Measurements from ENCODE around the gene MATK. TPM values are rescaled to one million over a fixed set of nuclear protein-coding genes. Genes with fewer than 3 reads are reported as not detected.

MATK gene
- total and polyA plus RNA-seq, 10 of the 15 experiments (the other 5 are each of a cell fraction or from before 2014, with no cell fraction given), result 0.24 to 2.2 (median 1.1) TPM; not detected in 2

DNA sequence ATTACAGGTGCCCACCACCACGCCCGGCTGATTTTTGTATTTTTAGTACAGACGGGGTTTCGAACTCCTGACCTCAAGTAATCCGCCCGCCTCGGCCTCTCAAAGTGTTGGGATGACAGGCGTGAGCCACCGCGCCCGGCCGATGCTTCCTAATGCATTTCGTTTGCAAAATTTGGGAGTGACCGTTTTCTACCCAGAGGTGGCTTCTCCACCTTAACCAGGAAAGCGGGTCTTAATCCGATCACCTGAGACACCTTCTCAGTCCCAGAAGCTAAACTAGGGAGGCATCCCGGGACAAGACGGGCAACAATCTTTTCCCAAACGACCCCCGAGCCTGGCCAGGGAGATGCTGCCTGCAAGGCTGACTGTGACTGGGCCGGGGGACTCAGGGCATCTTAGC, 14.8 kb upstream of the MATK start:
- Histone ChIP-seq H3K27me3 (replicated peaks in 1 of 2; ENCODE audit: control insufficient read depth in 2 of 2, insufficient read depth in 2 of 2, low read length in 1 of 2) (peaks cover 2 to 4% of the 10 kb centered on the region in 2 experiments; a peak in 3 of 4 replicates), H3K4me2 (ENCODE audit: control insufficient read depth, insufficient read depth) (no peak overlapping the region), H3K9ac (ENCODE audit: control insufficient read depth, insufficient read depth, low read length) (no peak overlapping the region), H3K4me1 (ENCODE audit: control insufficient read depth, insufficient read depth, low read length) (0 out of 2 replicates have a peak, but pooled peaks cover 4% of the 10 kb centered on the region), H3K4me3 (no peak overlapping the region), H3K9me3 (replicated peaks; ENCODE audit: control insufficient read depth, insufficient read depth, low read length) (no peaks in the 10 kb centered on the region; the same call in 2 of the 3 replicates), H3K27ac (ENCODE audit: control insufficient read depth, insufficient read depth) (no peak overlapping the region), H2AFZ (ENCODE audit: control insufficient read depth, low read depth, low read length) (no peak overlapping the region), H3K36me3 (ENCODE audit: control insufficient read depth in 2 of 2, insufficient read depth in 2 of 2, low read length in 1 of 2) (no peaks in the 10 kb centered on the region), H4K20me1 (ENCODE audit: control insufficient read depth, insufficient read depth) (no peaks in the 10 kb centered on the region), H3K79me2 (ENCODE audit: control insufficient read depth, insufficient read depth, low read length) (no peaks in the 10 kb centered on the region)
- ChIA-PET RAD21 (ENCODE audit: unreplicated experiment) (no interaction called here), POLR2A (no interaction called here), CTCF (no interaction called here), SMC1A (ENCODE audit: uncharacterized antibody, unreplicated experiment) (no interaction called here)
- no peak for ATAC-seq
- no peak for TF ChIP-seq NFIC (IDR thresholded peaks at IDR 0.05; ENCODE audit: low read depth, low read length)
- TF ChIP-seq, protein P1, sequence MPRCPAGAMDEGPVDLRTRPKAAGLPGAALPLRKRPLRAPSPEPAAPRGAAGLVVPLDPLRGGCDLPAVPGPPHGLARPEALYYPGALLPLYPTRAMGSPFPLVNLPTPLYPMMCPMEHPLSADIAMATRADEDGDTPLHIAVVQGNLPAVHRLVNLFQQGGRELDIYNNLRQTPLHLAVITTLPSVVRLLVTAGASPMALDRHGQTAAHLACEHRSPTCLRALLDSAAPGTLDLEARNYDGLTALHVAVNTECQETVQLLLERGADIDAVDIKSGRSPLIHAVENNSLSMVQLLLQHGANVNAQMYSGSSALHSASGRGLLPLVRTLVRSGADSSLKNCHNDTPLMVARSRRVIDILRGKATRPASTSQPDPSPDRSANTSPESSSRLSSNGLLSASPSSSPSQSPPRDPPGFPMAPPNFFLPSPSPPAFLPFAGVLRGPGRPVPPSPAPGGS (IDR thresholded peaks at IDR 0.05; ENCODE audit: borderline replicate concordance, insufficient read depth, low read depth, low read length, poor library complexity, severe bottlenecking), result no peak
- TF ChIP-seq KLF5 (IDR thresholded peaks at IDR 0.05; ENCODE audit: partially characterized antibody), result no peak
- TF ChIP-seq FOXK2 (IDR thresholded peaks at IDR 0.05), result no peak
- no peak for TF ChIP-seq LARP7 (IDR thresholded peaks at IDR 0.05)
- TF ChIP-seq STAT3 (IDR thresholded peaks at IDR 0.05; ENCODE audit: low read depth, low read length), result no peak
- TF ChIP-seq BRCA1 (IDR thresholded peaks at IDR 0.05; ENCODE audit: low read depth, low read length), result no peak
- TF ChIP-seq SKIL (IDR thresholded peaks at IDR 0.05; ENCODE audit: low read depth, poor library complexity, severe bottlenecking), result no peak
- no peak for TF ChIP-seq ZNF207 (IDR thresholded peaks at IDR 0.05; ENCODE audit: borderline replicate concordance)
- TF ChIP-seq, protein P2, sequence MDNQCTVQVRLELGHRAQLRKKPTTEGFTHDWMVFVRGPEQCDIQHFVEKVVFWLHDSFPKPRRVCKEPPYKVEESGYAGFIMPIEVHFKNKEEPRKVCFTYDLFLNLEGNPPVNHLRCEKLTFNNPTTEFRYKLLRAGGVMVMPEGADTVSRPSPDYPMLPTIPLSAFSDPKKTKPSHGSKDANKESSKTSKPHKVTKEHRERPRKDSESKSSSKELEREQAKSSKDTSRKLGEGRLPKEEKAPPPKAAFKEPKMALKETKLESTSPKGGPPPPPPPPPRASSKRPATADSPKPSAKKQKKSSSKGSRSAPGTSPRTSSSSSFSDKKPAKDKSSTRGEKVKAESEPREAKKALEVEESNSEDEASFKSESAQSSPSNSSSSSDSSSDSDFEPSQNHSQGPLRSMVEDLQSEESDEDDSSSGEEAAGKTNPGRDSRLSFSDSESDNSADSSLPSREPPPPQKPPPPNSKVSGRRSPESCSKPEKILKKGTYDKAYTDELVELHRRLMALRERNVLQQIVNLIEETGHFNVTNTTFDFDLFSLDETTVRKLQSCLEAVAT (IDR thresholded peaks at IDR 0.05), result no peak
- TF ChIP-seq MAX (IDR thresholded peaks at IDR 0.05; ENCODE audit: low read depth, low read length), result no peak
- TF ChIP-seq JUND (IDR thresholded peaks at IDR 0.05; ENCODE audit: low read depth, low read length), result no peak
- DNase-seq (ENCODE audit: low read depth, low spot score), result no peak
- in situ Hi-C loops (cut with MboI) (no loop called here), intact Hi-C loops (cut with micrococcal nuclease; ENCODE audit: unreplicated experiment) (no loop called here)
- no peak for FAIRE-seq
- BruUV-seq (replicated peaks), result no TSS peak
- 25% methylated on average over 21 of the region's 21 CpGs for WGBS (ENCODE audit: insufficient coverage, insufficient replicate concordance, low lambda C conversion rate, missing lambda C conversion rate)

Data from GM12878 (cell line).